ENCODE results near the gene HLA-F.

DNA sequence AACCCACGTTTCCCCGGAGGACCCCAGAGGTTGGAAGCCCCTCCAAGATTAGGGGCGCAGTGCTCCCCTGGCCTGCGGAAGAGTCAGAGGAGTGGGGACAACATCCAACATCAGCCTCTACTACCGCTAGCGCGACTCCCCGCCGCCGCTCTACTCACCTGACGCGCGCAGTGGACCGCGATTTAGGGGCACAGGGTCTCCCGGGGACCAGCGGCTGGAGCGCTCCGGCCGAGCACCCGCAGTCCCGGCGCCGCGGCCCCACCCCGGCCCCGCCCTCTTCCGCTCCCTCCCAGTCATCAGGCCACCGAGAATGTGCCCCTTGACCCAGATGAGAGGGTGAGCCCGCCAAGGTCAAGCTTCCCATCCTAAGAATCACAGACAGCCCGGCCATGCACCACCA, 42.3 kb upstream of the HLA-F start, which contains the start of gene ZFP57:
- TF ChIP-seq POLR2A (IDR thresholded peaks at IDR 0.05): no peak
- TF ChIP-seq, protein P1, sequence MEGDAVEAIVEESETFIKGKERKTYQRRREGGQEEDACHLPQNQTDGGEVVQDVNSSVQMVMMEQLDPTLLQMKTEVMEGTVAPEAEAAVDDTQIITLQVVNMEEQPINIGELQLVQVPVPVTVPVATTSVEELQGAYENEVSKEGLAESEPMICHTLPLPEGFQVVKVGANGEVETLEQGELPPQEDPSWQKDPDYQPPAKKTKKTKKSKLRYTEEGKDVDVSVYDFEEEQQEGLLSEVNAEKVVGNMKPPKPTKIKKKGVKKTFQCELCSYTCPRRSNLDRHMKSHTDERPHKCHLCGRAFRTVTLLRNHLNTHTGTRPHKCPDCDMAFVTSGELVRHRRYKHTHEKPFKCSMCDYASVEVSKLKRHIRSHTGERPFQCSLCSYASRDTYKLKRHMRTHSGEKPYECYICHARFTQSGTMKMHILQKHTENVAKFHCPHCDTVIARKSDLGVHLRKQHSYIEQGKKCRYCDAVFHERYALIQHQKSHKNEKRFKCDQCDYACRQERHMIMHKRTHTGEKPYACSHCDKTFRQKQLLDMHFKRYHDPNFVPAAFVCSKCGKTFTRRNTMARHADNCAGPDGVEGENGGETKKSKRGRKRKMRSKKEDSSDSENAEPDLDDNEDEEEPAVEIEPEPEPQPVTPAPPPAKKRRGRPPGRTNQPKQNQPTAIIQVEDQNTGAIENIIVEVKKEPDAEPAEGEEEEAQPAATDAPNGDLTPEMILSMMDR (IDR thresholded peaks at IDR 0.05): no peak
